HTR-8/SVneo (cell line): ENCODE measurements around the gene ADAMTS17.

ENCODE experiments used
- DNase-seq: peaks from one replicate; pipeline ENCODE4 v3.0.0; 2011; ENCODE audit warnings: low spot score, mixed read lengths; ENCODE audit not compliant: insufficient read length
- FAIRE-seq: peaks from 2 replicates; lab custom pipeline; 2011; peaks lifted over from hg19 to GRCh38; lab: Jason Lieb, UNC

The ADAMTS17 gene

DNA sequence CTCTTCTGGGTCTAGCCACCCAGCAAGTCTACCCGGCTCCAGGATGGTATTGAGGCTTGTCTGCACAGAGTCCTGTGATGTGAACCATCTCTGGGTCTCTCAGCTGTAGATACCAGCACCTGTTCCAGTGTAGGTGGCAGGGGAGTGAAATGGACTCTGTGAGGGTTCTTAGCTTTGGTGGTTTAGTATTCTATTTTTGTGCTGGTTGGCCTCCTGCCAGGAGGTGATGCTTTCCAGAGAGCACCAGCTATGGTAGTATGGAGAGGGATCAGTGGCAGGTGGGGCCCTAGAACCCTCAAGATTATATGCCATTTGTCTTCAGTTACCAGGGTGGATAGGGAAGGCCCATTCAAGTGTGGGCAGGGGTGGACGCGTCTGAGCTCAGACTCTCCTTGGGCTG, 325.1 kb downstream of the ADAMTS17 start:
- DNase-seq (no peak), FAIRE-seq (no peak)

DNA sequence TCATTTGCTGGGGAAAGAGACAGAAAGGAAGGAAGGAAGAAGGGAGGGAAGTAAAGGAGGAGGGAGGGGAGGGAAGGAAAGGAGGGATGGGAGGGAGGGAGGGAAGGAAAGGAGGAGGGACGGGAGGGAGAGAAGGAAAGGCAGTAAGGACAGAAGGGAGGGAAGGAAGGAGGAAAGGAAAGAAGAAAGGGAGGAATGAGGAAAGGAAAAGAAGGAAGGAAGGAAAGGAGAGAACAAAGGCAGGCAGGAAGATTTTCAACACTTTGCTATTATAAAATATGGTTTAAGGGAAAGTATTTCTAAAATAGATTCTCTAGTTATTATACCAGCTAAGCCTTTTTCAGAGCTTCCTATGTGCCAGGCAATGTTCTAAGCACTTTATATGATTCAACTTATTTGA, 330.5 kb downstream of the ADAMTS17 start:
- FAIRE-seq = no peak
- no peak for DNase-seq

DNA sequence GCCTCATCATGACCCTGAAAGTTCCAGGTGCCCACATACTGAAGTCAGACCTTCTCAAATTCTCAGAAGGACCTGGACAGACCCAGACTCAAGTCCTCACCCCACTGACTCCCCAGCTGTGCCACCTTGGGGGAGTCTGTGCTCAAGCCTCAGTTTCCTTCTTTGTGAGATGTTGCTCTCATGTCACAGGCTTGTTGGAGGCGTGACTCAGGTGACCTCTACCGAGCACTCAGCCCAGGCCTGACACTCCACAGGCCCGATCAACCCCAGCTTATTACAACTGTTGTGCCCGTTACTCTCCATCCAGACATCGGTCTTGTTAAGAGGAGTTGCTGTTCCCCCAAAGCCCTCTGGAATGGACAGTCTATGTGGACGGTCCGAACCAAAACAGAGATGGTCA, 332.4 kb downstream of the ADAMTS17 start:
- FAIRE-seq = no peak

DNA sequence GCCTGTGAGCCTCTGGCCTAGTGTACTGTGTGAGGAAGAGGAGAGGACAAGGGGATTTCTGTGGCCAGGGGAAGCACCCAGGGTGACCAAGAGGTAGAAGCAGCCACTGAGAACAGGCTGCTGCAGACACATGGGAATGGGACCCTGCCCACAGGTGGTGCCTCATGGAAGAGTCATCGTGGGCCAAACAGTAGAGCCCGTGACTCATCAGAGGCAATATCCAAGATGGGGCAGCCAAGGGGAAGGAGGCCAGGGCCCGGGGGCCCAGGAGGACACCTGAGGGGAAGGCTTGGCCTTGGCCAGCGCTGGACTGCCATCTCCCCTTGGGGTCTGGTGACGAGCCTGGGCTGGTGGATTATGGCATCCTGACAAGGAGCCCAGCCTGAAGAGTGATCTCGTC, 333.5 kb downstream of the ADAMTS17 start:
- no peak for FAIRE-seq

More for the DNA sequence above, 332.4 kb downstream of the ADAMTS17 start:
- DNase-seq = no peak

DNA sequence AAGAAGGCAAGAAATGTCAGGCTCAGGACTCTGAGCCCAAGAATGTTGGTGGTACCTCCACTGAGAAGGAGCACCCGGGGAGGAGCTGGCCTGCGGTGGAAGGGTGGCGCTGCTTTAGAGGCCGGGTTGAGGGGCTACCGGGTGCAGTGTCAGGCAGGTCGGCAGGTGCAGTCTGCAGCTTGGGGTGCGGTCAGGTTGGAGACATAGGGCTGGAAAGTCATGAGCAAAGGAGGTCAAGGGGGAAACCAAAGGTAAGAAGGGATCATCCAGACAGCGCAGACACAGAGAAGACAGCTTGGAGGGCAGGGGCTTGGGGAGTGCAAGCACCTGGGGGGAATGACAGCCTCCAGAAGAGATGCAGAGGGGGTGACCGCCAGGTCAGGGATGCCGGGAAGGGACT, 334.2 kb downstream of the ADAMTS17 start:
- no peak for FAIRE-seq
- no peak for DNase-seq

More for the DNA sequence above, 333.5 kb downstream of the ADAMTS17 start:
- DNase-seq = no peak

DNA sequence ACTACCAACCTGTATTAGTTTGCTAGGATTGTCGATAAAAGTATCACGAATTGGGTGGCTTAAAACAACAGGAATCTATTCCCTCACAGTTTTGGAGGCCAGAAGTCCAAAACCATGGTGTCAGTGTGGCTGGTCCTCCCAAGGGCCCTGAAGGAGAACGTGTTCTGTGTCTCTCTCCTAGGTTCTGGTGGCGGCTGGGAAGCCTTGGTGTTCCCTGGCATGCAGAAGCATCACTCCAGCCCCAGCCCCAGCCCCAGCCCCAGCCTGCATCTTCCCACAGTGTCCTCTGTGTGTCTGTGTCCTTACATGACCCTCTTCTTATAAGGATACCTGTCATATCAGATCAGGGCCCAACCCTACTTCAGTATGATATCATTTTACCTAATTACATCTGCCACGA, 336.1 kb downstream of the ADAMTS17 start:
- DNase-seq (no peak), FAIRE-seq (no peak)

DNA sequence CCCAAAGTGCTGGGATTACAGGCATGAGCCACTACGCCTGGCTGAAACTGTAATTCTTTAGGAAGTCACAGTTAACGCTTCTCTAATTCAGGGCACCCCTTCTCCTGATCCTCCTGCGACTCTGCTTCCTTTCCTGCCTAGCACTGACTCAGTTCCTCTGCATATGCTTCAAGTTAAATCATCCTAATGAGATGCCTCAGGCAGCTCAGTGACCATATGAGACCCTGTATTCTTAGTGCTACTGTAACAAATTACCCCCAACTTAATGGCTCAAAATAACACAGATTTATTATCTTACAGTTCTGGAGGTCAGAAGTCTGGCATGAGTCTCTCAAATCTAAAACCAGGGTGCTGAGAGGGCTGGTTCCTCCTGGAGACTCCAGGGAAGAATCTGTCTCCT, 336.8 kb downstream of the ADAMTS17 start:
- DNase-seq = no peak
- FAIRE-seq = no peak

DNA sequence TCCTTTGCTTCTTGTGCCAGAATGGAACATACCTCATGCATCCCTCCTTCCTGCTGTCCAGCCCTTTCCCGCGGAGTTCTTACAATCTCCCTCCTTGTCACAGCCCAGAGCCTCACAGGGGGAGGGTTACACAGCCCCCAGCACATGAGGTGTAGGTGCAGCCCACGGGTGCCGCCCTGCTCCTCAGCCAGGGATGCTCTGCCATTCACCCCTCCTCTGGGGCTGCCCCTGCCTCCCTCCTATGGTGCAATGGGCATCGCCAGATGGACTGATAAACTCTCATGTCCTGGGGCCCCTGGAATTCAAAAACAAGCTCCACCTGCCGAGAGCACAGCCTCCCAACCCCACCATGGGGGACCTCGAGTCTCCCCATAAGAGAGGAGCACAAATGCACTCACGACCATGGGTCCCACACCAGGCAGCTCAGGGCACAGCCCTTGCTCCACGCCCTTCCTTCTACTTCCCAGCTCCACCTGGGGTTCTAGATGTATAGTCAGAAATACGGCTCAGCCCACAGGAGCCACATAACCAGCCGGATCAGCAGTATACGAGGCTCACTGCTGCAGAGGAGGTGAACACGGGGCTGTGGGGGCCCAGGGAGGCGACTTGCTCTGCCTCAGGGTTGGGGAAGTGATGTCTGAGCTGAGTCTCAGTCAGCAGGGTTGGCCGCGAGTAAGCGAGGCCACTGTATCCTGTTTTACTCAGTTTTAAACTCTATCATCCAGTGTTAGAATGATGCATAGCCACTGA, 338.8 kb downstream of the ADAMTS17 start:
- no peak for DNase-seq
- no peak for FAIRE-seq

DNA sequence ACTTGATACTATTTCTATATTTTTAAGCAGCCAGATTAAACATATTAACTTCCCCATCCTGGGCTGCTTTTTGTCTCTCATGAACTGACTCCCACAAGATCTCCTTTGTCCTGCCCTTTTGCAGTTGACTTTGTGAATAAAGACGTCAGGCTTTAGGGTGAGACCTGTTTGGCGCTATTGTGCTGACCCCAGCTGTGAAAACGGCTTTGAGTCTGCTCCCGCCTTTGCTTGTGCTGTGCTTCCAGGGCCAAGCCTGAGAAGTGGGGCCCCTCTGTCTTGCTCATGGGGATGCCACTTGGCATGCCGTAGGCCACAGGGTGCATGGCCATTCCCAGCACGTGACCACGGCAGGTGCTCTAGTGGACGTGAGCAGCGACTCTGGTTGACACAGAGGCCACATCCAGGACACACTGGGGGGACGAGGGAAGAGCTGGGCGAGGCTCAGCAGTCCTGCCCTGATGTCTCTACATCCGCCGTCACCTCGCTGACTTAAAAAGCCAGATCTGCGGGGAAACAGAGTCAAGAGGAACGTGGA, 339.6 kb downstream of the ADAMTS17 start:
- DNase-seq (no peak), FAIRE-seq (no peak)

DNA sequence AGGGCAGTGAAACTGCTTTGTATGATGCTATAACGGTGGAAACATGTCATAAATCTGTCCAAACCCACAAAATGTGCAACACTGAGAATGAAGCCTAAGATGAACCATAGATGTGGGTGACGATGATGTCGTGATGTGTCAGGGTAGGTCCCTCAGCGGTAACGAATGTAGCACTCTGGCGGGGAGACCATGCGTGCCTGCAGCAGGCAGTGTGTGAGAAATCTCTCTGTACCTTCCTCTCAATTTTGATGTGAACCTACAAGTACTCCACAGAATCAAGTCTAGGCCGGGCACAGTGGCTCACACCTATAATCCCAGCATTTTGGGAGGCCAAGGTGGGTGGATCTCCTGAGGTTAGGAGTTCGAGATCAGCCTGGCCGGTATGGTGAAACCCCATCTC, 340.4 kb downstream of the ADAMTS17 start:
- FAIRE-seq = no peak
- no peak for DNase-seq

DNA sequence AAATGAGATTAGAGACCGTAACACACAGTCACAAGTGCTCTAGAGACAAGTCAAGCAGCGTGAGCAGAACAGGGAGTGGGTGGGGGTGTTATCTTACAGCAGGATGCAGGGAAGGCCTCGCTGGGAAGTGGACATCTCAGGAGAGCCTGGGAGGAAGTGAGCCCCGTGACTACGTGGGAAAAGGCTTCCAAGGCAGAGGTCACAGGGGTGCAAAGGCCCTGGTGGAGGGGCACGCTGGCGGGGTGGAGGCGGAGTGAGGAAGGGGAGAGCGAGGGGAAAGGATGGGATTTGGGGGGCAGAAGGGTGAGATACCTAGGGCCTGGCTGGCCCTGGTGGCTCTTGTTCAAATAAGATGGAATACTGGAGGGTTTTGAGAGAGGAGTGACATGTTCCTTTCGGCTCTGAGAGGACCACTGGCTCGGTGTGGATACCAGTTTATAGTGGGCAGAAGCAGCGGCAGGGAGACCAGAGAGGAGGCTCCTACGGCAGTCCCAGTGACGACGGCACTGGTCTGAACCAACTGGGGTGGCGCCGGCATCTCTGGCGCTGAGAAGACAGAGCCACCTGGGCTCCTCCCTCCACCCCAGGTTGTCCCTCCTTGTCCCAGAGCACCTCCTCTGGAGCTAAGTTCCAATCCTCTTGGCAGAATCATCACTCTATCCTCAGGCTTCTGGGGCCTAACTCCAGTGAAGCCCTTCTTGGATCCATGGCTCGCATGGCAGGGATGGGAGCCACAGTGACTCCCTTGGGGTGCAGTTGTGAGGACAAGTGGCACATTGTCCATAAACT, 342.3 kb downstream of the ADAMTS17 start:
- FAIRE-seq (no peak), DNase-seq (no peak)

DNA sequence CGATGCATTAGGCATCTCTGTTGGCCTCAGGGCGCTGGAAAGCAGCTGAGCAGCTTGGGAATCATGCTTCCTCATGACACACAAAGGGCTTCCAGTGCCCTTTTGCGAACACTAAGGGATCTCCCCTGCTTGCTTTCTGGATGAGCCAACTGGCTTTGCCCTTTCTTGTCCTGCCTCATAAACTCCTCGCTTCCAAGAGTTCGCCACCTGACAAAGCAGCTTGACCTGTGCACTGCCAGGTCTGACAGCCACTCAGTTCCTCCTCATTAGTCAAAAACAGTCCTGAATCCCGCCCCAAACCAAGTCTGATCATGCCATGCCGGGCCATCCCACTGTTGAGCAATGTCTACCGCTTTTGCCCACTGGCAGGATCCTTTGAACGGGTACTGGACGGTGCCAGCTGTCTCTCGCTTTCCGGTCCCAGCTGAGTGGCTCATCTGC, 343.1 kb downstream of the ADAMTS17 start:
- peak; percentile 54 for DNase-seq
- FAIRE-seq = no peak

DNA sequence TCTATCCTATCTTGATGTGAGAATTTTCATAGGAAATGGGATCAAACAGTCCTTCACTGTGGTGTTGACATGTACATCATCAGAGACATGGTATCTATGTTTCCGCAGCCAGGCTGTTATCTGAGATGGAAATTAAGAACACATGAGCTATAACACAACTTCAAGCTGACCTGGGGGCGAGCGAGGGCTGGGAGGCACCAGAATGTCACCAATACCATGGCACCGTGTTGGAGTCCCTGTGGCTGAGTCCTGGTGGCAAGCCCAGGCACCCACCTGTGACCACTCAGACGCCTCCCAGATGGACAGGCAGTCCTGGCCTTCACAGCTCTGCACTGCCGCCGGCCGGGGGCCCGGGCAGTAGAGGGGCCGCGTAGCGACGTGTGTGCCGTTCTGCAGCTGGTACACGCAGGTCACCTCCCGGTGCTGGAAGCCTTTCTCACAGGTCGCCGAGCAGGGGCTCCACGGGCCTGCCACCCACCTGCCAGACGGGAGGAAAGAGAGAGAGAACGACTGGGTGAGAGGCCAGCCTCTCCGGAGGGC, 344.6 kb downstream of the ADAMTS17 start:
- DNase-seq = no peak
- no peak for FAIRE-seq

DNA sequence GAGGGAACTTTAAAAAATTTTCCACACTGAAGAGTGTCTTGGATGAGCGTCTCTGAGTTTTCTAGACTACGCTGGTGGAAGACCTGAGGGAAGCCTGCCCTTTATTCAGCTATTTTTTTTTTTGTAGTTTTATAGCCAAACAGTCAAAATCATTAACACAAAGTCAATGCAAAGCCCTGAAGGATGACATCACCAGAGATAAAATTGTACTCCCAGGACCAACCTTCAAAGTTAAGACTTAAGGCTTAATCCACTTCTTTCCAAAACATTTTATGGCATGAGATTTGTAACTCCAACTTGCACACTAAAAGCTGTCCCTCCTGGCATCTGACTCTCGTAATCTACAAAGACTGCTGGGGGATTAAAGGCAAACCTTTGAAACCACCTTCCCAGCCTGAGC, 345.1 kb downstream of the ADAMTS17 start:
- DNase-seq = no peak
- no peak for FAIRE-seq

DNA sequence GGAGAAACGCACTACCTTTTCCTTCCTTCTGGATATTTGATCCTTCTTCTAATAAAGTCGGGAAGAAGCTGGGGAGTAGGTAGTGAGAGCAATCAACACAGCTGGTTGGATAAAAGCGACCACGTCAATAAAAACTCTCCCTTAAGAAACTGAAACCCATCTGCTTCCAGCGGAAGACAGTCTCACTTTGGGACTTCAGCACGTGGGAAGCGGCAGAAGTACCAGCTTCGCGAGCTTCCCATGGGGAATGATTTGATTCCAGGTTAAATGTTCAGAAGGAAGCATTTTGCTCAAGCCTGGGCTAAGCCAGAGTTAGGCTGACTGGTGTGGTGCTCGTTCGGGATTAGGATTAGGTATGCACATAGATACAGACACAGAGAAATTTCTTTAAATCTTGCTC, 346.2 kb downstream of the ADAMTS17 start:
- no peak for DNase-seq
- FAIRE-seq = no peak

DNA sequence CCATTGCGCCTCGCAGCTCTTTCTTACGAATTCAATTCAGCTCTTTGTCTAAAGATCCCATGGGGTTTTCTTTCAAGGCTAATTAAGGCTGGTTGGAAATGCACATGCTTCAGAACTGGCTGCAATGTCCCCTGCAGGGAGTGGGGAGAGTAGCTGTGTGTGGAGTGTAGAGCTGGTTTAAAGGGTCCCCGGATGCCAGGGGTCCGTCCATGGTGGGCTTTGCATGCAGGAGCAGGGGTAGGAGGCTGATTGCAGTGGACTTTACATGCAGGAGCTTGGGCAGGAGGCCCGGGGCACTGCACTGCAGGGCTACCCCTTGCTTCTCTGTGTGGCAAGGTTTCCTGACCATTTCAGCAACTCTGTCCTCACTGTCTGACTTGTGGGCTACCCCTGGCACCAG, 346.9 kb downstream of the ADAMTS17 start:
- no peak for DNase-seq
- no peak for FAIRE-seq

DNA sequence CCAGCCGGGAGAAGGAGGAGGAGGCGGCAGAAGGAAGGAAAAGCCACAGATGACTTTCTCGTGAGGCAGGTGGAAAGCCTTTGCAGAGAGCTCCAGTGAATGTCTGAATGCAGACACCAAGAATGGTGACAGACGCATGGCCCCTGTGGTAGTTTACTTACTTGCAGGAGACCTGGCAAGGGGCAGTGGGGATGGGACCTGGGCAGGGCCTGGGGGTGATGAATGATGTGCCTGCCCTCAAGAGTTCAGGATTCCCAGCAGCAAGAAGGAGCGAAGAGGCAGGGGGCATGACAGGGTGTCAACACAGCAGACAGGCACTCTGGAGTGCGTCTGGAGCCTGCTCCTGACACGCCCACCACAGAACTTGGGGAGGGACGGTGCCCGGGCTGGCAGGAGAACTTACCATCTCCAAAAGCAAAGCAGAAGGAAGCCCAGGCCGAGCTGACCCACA, 348.1 kb downstream of the ADAMTS17 start:
- FAIRE-seq = no peak
- DNase-seq = no peak

DNA sequence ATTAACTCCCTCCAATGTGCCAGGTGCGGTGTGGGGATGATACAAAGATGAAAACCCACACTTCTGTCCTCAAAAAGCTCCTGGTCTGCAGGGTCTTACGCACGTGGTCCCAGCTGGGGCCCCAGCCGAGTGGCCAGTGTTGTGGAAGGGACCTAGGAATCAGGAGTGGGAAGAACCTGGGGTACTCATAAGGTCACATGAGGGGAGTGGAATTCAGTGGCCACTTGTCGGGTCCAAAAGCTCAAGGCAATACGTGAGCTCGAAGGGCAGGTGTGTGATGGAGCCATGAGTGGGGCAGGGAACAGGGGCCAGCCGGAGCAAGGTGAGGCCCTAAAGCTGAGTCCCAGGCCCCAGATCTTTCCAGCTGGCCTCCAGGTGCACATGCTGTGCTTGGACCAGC, 348.5 kb downstream of the ADAMTS17 start:
- DNase-seq = no peak
- no peak for FAIRE-seq

DNA sequence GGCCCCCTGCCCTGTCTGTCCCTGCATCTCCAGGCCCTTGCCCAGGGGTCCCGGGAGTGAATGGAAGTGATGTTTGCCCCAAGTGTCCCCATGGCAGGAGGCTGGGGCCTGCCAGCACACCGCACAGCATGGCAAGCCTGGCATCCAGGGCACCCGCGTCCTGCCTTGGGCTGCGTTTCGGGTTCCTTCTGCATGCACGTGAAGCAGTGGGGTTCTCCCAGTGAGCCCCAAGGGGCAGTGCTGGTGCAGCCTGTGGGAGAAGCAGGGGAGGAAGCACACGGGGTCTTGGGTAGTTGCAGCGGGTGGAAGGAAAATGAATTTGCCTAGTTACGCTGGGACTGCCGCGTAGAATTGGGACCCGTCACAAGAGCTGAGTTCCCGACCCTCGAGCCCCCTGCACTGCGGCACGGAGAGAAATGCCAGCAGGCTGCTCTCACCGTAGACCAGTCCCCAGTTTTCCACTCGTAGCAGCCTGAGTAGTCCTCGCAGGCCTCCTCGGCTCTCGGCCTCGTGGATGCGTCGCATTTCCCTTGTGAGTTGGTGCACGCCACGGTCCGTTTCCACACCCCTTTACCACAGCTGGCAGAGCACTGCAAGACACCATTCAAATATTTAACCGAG, 349.1 kb downstream of the ADAMTS17 start:
- no peak for DNase-seq
- FAIRE-seq = peak; percentile 55

DNA sequence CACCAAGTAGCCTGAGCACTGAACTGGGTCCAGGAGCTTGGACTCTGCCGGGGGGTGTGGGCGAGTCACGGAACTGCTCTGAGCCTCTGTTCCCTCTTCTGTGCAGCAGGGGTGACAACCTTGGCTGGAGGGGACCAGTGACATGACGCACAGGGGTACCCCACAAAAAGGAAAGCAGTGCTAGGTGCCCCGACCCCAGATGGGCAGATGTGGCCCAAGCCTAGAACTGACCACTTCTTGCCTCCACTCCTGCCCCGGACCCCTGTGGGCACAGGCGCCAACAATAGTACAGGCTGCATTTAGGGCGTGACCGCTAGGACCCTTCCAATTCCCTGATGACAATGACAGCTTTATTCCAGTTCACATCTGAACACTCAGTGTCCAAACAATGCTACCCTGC, 352.7 kb downstream of the ADAMTS17 start:
- FAIRE-seq (no peak), DNase-seq (no peak)

DNA sequence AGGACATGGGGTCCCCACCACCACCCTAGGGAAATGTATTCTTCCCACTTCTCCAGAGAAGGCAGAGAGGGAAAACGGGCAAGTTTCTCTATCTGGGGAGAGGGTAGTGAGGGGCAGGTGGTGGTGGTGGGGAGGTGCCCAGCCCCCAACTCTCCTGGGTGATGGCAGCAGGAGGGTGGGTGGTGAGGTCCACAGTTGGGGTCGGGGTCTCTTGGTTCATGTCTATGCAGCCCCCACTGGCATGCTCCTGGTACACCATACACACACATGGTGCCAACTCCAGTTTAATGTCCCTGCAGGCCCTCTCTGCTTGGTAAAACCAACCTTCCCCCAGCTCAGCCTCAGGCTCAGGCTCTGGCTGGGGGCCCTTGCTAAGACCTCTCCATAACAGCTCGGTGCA, 354.1 kb downstream of the ADAMTS17 start:
- DNase-seq (no peak), FAIRE-seq (no peak)
